HepG2 (cell line): ENCODE data around the gene STYXL1. TPM values are rescaled to one million over a fixed set of nuclear protein-coding genes. Genes with fewer than 3 reads are reported as not detected.
A peak's percentile ranks its signal among the peaks of the same experiment; 100 is the strongest.

ENCODE experiments used
- FOXJ3 ChIP-seq: sonication (generic); formaldehyde crosslinking; IDR thresholded peaks from 2 replicates; pipeline ENCODE4 v1.4.0; 2020; ENCODE audit warnings: missing genetic modification reagents, mild to moderate bottlenecking, borderline replicate concordance
- FOXM1 ChIP-seq: sonication (generic); formaldehyde crosslinking; IDR thresholded peaks from 2 replicates; pipeline ENCODE4 v1.5.0; 2020; ENCODE audit warnings: missing genetic modification reagents
- HES4 ChIP-seq: sonication (generic); formaldehyde crosslinking; IDR thresholded peaks from 2 replicates; pipeline ENCODE4 v1.9.0; 2021; ENCODE audit warnings: mild to moderate bottlenecking, missing genetic modification reagents, borderline replicate concordance
- HOXD1 ChIP-seq: sonication (generic); formaldehyde crosslinking; IDR thresholded peaks from 2 replicates; pipeline ENCODE4 v1.5.0; 2020; ENCODE audit warnings: missing genetic modification reagents
- KDM3A ChIP-seq: IDR thresholded peaks from 2 replicates; pipeline ENCODE4 v1.6.1; 2018; ENCODE audit warnings: low read depth, missing compliant biosample characterization
- KDM6A ChIP-seq: IDR thresholded peaks from 2 replicates; pipeline ENCODE4 v1.6.1; 2016; ENCODE audit warnings: low read depth
- SIX4 ChIP-seq: sonication (generic); formaldehyde crosslinking; IDR thresholded peaks from 2 replicates; pipeline ENCODE4 v1.4.0; 2020; ENCODE audit warnings: missing genetic modification reagents
- STAG1 ChIP-seq: sonication (generic); formaldehyde crosslinking; IDR thresholded peaks from 2 replicates; pipeline ENCODE4 v1.4.0; 2020; ENCODE audit warnings: missing genetic modification reagents
- TEAD3 ChIP-seq: optimal IDR thresholded peaks from 2 replicates; pipeline ENCODE3; 2016; ENCODE audit warnings: borderline replicate concordance
- ZBTB38 ChIP-seq: sonication (generic); formaldehyde crosslinking; IDR thresholded peaks from 2 replicates; pipeline ENCODE4 v1.5.1; 2020; ENCODE audit warnings: mild to moderate bottlenecking, missing genetic modification reagents
- ZFP1 ChIP-seq: IDR thresholded peaks from 2 replicates; pipeline ENCODE4 v1.6.1; 2016
- ZNF205 ChIP-seq: IDR thresholded peaks from 2 replicates; pipeline ENCODE4 v1.6.1; 2018; ENCODE audit warnings: missing biosample characterization, missing genetic modification reagents
- ZNF3 ChIP-seq: IDR thresholded peaks from 2 replicates; pipeline ENCODE4 v1.7.0; 2017; ENCODE audit warnings: inconsistent platforms
- ZNF382 ChIP-seq: sonication (generic); formaldehyde crosslinking; IDR thresholded peaks from 2 replicates; pipeline ENCODE4 v1.5.0; 2020; ENCODE audit warnings: missing genetic modification reagents, mild to moderate bottlenecking, borderline replicate concordance
- ZNF432 ChIP-seq: sonication (generic); formaldehyde crosslinking; IDR thresholded peaks from 2 replicates; pipeline ENCODE4 v1.5.0; 2020; ENCODE audit warnings: missing genetic modification reagents, mild to moderate bottlenecking, borderline replicate concordance
- ZNF878 ChIP-seq: sonication (generic); formaldehyde crosslinking; IDR thresholded peaks from 2 replicates; pipeline ENCODE4 v1.8.1; 2023; ENCODE audit warnings: mild to moderate bottlenecking, missing genetic modification reagents, moderate library complexity
- ZNF891 ChIP-seq: sonication (generic); formaldehyde crosslinking; IDR thresholded peaks from 2 replicates; pipeline ENCODE4 v1.5.0; 2020; ENCODE audit warnings: mild to moderate bottlenecking, missing genetic modification reagents
- polyA plus RNA-seq, 8 experiments: library from polyadenylated mRNA; depleted of rRNA in 3 of 8; stranded (reverse) in 7 of 8; unstranded in 1 of 8; fragments of >200 nt; fragmentation: Illumina TruSeq in 4 of 8; extraction: Trizol in 4 of 8; gene quantifications; 2 replicates each; pipeline versions ENCODE4 v1.2.1 to v1.2.3, GENCODE V29; 2011 to 2016; ENCODE audit warnings: low read depth in 4 of 8, missing spikeins in 1 of 8, mixed read lengths in 1 of 8; ENCODE audit not compliant: insufficient read depth in 1 of 8
- total RNA-seq, 5 experiments: library from RNA; depleted of rRNA; stranded (reverse); fragments of >200 nt; fragmentation: Illumina TruSeq; extraction: Trizol; gene quantifications; 2 replicates each; pipeline ENCODE4 v1.2.3, GENCODE V29; 2016; ENCODE audit warnings: low read depth in 1 of 5
- TF ChIP-seq, protein P1 (sequence below): sonication (generic); formaldehyde crosslinking; IDR thresholded peaks from 2 replicates; pipeline ENCODE4 v1.8.0; 2023; ENCODE audit warnings: mild to moderate bottlenecking, missing genetic modification reagents
- TF ChIP-seq, protein P2 (sequence below), 2 experiments: fragments of 450-650 bp in 1 of 2; sonication (generic) in 1 of 2; formaldehyde crosslinking; IDR thresholded peaks; 2 replicates each; pipeline versions ENCODE4 v1.5.0 to v1.8.0; 2020 to 2022; ENCODE audit warnings: mild to moderate bottlenecking in 1 of 2, missing genetic modification reagents in 1 of 2
- TF ChIP-seq, protein P3 (sequence below): sonication (generic); formaldehyde crosslinking; IDR thresholded peaks from 2 replicates; pipeline ENCODE4; 2020; ENCODE audit warnings: missing genetic modification reagents, mild to moderate bottlenecking, borderline replicate concordance
- TF ChIP-seq, protein P4 (sequence below): sonication (generic); formaldehyde crosslinking; IDR thresholded peaks from 2 replicates; pipeline ENCODE4 v1.5.1; 2020; ENCODE audit warnings: mild to moderate bottlenecking, missing genetic modification reagents, moderate library complexity
- TF ChIP-seq, protein P5 (sequence below): sonication (generic); formaldehyde crosslinking; IDR thresholded peaks from 2 replicates; pipeline ENCODE4 v1.5.0; 2020; ENCODE audit warnings: mild to moderate bottlenecking, missing genetic modification reagents, moderate library complexity

The STYXL1 gene
- total and polyA plus RNA-seq, 2 of the 13 experiments (the other 11 are each of a cell fraction or from before 2014, with no cell fraction given), result 23.9 to 38.3 TPM

DNA sequence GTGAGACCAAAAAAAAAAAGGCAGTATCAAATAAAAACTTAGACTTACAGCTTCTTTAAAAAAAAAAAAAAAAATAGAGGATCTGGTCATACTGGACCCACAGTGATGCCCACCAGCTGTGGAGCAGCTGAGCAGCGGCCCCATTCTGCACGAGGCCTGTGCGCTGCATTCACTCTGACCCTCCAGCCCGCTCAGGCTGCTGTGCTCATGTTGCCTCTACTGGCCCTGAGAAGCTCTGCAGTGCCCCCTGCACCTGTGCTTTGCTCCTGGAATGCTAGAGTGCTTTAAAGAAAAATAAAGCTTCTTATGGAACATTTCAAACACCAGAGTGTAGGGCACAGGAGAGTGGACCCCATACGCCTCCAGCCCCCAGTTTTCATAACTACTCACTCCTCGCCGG, 86.6 kb downstream of the STYXL1 start (continued):
- no peak for TF ChIP-seq ZNF432 (CRISPR knock-in tag)
- no peak for TF ChIP-seq ZFP1 (CRISPR knock-in tag)
- TF ChIP-seq, protein P1, sequence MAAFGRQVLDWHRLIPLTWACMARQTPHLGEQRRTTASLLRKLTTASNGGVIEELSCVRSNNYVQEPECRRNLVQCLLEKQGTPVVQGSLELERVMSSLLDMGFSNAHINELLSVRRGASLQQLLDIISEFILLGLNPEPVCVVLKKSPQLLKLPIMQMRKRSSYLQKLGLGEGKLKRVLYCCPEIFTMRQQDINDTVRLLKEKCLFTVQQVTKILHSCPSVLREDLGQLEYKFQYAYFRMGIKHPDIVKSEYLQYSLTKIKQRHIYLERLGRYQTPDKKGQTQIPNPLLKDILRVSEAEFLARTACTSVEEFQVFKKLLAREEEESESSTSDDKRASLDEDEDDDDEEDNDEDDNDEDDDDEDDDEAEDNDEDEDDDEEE (CRISPR knock-in tag), result no peak
- TF ChIP-seq SIX4 (CRISPR knock-in tag), result no peak
- no peak for TF ChIP-seq ZNF382 (CRISPR knock-in tag)
- TF ChIP-seq, protein P2, sequence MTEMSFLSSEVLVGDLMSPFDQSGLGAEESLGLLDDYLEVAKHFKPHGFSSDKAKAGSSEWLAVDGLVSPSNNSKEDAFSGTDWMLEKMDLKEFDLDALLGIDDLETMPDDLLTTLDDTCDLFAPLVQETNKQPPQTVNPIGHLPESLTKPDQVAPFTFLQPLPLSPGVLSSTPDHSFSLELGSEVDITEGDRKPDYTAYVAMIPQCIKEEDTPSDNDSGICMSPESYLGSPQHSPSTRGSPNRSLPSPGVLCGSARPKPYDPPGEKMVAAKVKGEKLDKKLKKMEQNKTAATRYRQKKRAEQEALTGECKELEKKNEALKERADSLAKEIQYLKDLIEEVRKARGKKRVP (CRISPR knock-in tag; IDR thresholded peaks at IDR 0.05), result no peak
- no peak for TF ChIP-seq ZNF205 (CRISPR knock-in tag)
- TF ChIP-seq ZNF891 (CRISPR knock-in tag), result no peak
- no peak for TF ChIP-seq FOXM1 (CRISPR knock-in tag)
- TF ChIP-seq STAG1 (CRISPR knock-in tag), result peak; percentile 52
- TF ChIP-seq, protein P3, sequence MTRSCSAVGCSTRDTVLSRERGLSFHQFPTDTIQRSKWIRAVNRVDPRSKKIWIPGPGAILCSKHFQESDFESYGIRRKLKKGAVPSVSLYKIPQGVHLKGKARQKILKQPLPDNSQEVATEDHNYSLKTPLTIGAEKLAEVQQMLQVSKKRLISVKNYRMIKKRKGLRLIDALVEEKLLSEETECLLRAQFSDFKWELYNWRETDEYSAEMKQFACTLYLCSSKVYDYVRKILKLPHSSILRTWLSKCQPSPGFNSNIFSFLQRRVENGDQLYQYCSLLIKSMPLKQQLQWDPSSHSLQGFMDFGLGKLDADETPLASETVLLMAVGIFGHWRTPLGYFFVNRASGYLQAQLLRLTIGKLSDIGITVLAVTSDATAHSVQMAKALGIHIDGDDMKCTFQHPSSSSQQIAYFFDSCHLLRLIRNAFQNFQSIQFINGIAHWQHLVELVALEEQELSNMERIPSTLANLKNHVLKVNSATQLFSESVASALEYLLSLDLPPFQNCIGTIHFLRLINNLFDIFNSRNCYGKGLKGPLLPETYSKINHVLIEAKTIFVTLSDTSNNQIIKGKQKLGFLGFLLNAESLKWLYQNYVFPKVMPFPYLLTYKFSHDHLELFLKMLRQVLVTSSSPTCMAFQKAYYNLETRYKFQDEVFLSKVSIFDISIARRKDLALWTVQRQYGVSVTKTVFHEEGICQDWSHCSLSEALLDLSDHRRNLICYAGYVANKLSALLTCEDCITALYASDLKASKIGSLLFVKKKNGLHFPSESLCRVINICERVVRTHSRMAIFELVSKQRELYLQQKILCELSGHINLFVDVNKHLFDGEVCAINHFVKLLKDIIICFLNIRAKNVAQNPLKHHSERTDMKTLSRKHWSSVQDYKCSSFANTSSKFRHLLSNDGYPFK, result no peak
- peak; percentile 53 for TF ChIP-seq TEAD3 (CRISPR knock-in tag)
- no peak for TF ChIP-seq ZNF878 (CRISPR knock-in tag)
- TF ChIP-seq HES4, result no peak
- TF ChIP-seq ZBTB38 (CRISPR knock-in tag), result peak; percentile 90
- no peak for TF ChIP-seq HOXD1
- TF ChIP-seq, protein P4, sequence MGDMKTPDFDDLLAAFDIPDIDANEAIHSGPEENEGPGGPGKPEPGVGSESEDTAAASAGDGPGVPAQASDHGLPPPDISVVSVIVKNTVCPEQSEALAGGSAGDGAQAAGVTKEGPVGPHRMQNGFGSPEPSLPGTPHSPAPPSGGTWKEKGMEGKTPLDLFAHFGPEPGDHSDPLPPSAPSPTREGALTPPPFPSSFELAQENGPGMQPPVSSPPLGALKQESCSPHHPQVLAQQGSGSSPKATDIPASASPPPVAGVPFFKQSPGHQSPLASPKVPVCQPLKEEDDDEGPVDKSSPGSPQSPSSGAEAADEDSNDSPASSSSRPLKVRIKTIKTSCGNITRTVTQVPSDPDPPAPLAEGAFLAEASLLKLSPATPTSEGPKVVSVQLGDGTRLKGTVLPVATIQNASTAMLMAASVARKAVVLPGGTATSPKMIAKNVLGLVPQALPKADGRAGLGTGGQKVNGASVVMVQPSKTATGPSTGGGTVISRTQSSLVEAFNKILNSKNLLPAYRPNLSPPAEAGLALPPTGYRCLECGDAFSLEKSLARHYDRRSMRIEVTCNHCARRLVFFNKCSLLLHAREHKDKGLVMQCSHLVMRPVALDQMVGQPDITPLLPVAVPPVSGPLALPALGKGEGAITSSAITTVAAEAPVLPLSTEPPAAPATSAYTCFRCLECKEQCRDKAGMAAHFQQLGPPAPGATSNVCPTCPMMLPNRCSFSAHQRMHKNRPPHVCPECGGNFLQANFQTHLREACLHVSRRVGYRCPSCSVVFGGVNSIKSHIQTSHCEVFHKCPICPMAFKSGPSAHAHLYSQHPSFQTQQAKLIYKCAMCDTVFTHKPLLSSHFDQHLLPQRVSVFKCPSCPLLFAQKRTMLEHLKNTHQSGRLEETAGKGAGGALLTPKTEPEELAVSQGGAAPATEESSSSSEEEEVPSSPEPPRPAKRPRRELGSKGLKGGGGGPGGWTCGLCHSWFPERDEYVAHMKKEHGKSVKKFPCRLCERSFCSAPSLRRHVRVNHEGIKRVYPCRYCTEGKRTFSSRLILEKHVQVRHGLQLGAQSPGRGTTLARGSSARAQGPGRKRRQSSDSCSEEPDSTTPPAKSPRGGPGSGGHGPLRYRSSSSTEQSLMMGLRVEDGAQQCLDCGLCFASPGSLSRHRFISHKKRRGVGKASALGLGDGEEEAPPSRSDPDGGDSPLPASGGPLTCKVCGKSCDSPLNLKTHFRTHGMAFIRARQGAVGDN, result peak; percentile 44
- no peak for TF ChIP-seq FOXJ3 (CRISPR knock-in tag)
- TF ChIP-seq ZNF3 (CRISPR knock-in tag), result no peak
- TF ChIP-seq, protein P5, sequence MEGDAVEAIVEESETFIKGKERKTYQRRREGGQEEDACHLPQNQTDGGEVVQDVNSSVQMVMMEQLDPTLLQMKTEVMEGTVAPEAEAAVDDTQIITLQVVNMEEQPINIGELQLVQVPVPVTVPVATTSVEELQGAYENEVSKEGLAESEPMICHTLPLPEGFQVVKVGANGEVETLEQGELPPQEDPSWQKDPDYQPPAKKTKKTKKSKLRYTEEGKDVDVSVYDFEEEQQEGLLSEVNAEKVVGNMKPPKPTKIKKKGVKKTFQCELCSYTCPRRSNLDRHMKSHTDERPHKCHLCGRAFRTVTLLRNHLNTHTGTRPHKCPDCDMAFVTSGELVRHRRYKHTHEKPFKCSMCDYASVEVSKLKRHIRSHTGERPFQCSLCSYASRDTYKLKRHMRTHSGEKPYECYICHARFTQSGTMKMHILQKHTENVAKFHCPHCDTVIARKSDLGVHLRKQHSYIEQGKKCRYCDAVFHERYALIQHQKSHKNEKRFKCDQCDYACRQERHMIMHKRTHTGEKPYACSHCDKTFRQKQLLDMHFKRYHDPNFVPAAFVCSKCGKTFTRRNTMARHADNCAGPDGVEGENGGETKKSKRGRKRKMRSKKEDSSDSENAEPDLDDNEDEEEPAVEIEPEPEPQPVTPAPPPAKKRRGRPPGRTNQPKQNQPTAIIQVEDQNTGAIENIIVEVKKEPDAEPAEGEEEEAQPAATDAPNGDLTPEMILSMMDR, result peak; percentile 46
- TF ChIP-seq KDM6A (CRISPR knock-in tag), result no peak
- TF ChIP-seq KDM3A, result no peak
